Neural progenitor cell (in vitro differentiated cells): ENCODE measurements around the gene WBP1L. TPM values are rescaled to one million over a fixed set of nuclear protein-coding genes. Genes with fewer than 3 reads are reported as not detected.

Source experiments
- DNase-seq: peaks from one replicate; pipeline ENCODE4 v3.0.0-alpha.2; 2016; ENCODE audit warnings: low spot score
- H2AFZ ChIP-seq: fragments of 200-600 bp; sonication (generic); replicated peaks from 2 replicates; pipeline ENCODE4 v1.6.1; 2016; ENCODE audit warnings: antibody characterized with exemption
- H3F3A ChIP-seq: fragments of 200-600 bp; sonication (generic); 2 replicates; pipeline ENCODE4 v1.6.1; 2016; ENCODE audit warnings: antibody characterized with exemption, low read depth
- H3K27ac ChIP-seq: fragments of 200-600 bp; sonication (generic); 2 replicates; pipeline ENCODE4 v1.5.1; 2016; ENCODE audit warnings: mild to moderate bottlenecking
- H3K27me3 ChIP-seq: fragments of 200-600 bp; sonication (generic); 2 replicates; pipeline ENCODE4 v1.6.1; 2016; ENCODE audit warnings: mild to moderate bottlenecking, moderate library complexity
- H3K36me3 ChIP-seq: fragments of 200-600 bp; sonication (generic); 2 replicates; pipeline ENCODE4 v1.5.1; 2016
- H3K4me1 ChIP-seq: fragments of 200-600 bp; sonication (generic); 2 replicates; pipeline ENCODE4 v1.6.1; 2016; ENCODE audit warnings: mixed run types
- H3K4me2 ChIP-seq: fragments of 200-600 bp; sonication (generic); 2 replicates; pipeline ENCODE4 v1.6.1; 2016
- H3K4me3 ChIP-seq: fragments of 200-600 bp; sonication (generic); 2 replicates; pipeline ENCODE4 v1.5.1; 2016
- H3K79me2 ChIP-seq: fragments of 200-600 bp; sonication (generic); 2 replicates; pipeline ENCODE4 v1.6.1; 2016; ENCODE audit warnings: low read depth
- H3K9ac ChIP-seq: fragments of 200-600 bp; sonication (generic); 2 replicates; pipeline ENCODE4 v1.6.1; 2016
- H3K9me3 ChIP-seq: fragments of 200-600 bp; sonication (generic); 2 replicates; pipeline ENCODE4 v1.5.1; 2016; ENCODE audit warnings: low read depth
- H4K20me1 ChIP-seq: fragments of 200-600 bp; sonication (generic); 2 replicates; pipeline ENCODE4 v1.6.1; 2016; ENCODE audit warnings: low read depth
- H3K27ac Mint-ChIP-seq: 3 replicates; pipeline ENCODE4 v1.8.0; 2021; ENCODE audit warnings: mixed read lengths
- H3K27me3 Mint-ChIP-seq: 2 replicates; pipeline ENCODE4 v1.8.0; 2022; ENCODE audit warnings: low read depth, mild to moderate bottlenecking, inconsistent platforms, moderate library complexity, mixed read lengths; ENCODE audit not compliant: insufficient read depth
- H3K36me3 Mint-ChIP-seq: 3 replicates; pipeline ENCODE4 v1.8.0; 2021; ENCODE audit warnings: mixed read lengths
- H3K4me1 Mint-ChIP-seq: 3 replicates; pipeline ENCODE4 v1.8.0; 2021; ENCODE audit warnings: mixed read lengths
- H3K4me3 Mint-ChIP-seq: 3 replicates; pipeline ENCODE4 v1.8.0; 2021; ENCODE audit warnings: mild to moderate bottlenecking, moderate library complexity, mixed read lengths
- H3K9me3 Mint-ChIP-seq: 3 replicates; pipeline ENCODE4 v1.8.0; 2020; ENCODE audit warnings: mixed read lengths
- EZH2 ChIP-seq: fragments of 200-600 bp; sonication (generic); IDR thresholded peaks from 2 replicates; pipeline ENCODE4 v1.6.1; 2017; ENCODE audit warnings: antibody characterized with exemption, mild to moderate bottlenecking, moderate library complexity
- EZH2phosphoT487 ChIP-seq: fragments of 200-600 bp; sonication (generic); IDR thresholded peaks from 2 replicates; pipeline ENCODE4 v1.6.1; 2017; ENCODE audit warnings: antibody characterized with exemption
- total RNA-seq: library from RNA; depleted of rRNA; stranded (reverse); fragments of >200 nt; gene quantifications from 2 replicates; pipeline ENCODE4 v1.2.3, GENCODE V29; 2015; ENCODE audit warnings: low replicate concordance
- TF ChIP-seq, protein P1 (sequence below): fragments of 200-600 bp; sonication (generic); IDR thresholded peaks from 2 replicates; pipeline ENCODE4 v1.5.1; 2017; ENCODE audit warnings: antibody characterized with exemption, mild to moderate bottlenecking

WBP1L gene
- total RNA-seq, 1 donor from 2014 or later = 21.1 TPM

DNA sequence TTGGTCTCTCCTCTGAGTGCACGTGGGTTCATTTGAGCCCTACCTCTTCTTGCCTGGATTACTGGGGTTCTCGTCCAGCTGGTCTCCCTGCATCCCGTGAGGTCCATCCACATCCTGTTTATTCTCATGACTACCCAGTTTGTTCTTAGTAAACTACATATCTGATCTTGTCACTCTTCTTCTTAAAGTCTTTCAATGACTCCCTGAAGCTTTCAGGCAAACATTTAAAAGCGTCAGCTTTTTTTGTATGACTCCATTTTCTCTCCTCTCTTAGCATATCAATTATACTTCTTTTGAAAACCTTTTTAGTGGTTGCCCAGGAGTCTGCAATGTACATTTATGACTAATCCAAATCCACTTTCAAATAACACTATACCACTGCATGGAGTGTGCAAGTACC lies 21.8 kb upstream of the WBP1L start:
- H3K27me3 ChIP-seq = no peaks in the 10 kb centered on the region
- Mint-ChIP-seq H3K9me3 (no peaks in the 10 kb centered on the region), H3K27ac (no peak overlapping the region), H3K4me1 (peaks cover 30% of the 10 kb centered on the region), H3K27me3 (no peaks in the 10 kb centered on the region), H3K36me3 (peaks cover 17% of the 10 kb centered on the region), H3K4me3 (no peak overlapping the region)
- H3K79me2 ChIP-seq = peaks cover 83% of the 10 kb centered on the region
- no peak overlapping the region for H3K4me2 ChIP-seq
- peaks cover 19% of the 10 kb centered on the region for H4K20me1 ChIP-seq
- H3K36me3 ChIP-seq = peaks cover 8% of the 10 kb centered on the region
- no peak overlapping the region for H3K9ac ChIP-seq
- no peak overlapping the region for H2AFZ ChIP-seq
- no peak for DNase-seq
- TF ChIP-seq, protein P1, sequence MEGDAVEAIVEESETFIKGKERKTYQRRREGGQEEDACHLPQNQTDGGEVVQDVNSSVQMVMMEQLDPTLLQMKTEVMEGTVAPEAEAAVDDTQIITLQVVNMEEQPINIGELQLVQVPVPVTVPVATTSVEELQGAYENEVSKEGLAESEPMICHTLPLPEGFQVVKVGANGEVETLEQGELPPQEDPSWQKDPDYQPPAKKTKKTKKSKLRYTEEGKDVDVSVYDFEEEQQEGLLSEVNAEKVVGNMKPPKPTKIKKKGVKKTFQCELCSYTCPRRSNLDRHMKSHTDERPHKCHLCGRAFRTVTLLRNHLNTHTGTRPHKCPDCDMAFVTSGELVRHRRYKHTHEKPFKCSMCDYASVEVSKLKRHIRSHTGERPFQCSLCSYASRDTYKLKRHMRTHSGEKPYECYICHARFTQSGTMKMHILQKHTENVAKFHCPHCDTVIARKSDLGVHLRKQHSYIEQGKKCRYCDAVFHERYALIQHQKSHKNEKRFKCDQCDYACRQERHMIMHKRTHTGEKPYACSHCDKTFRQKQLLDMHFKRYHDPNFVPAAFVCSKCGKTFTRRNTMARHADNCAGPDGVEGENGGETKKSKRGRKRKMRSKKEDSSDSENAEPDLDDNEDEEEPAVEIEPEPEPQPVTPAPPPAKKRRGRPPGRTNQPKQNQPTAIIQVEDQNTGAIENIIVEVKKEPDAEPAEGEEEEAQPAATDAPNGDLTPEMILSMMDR = no peak
- TF ChIP-seq EZH2 (no peak), EZH2phosphoT487 (no peak)
- H3K27ac ChIP-seq = peak overlapping the region; percentile 29
- H3K4me1 ChIP-seq = peaks cover 15% of the 10 kb centered on the region
- no peaks in the 10 kb centered on the region for H3K9me3 ChIP-seq
- H3F3A ChIP-seq = peaks cover 23% of the 10 kb centered on the region
- H3K4me3 ChIP-seq = no peak overlapping the region

DNA sequence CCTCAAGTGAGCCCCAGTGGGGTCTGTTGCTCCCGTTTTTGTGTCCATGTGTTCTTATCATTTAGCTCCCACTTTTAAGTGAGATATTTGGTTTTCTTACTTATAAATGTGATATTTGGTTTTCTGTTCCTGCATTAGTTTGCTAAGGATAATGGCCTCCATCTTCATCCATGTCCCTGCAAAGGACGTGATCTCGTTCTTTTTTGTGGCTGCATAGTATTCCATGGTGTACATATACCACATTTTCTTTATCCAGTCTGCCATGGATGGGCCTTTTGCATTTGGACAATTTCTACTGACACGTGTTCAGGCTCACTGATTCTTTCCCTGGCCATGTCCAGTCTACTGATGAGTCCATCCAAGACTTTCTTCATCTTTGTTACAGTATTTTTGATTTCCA lies 19.8 kb upstream of the WBP1L start:
- H3K4me3 Mint-ChIP-seq = peak overlapping the region; percentile 12
- H3K9me3 ChIP-seq = no peaks in the 10 kb centered on the region
- DNase-seq = no peak
- no peak overlapping the region for H3K9ac ChIP-seq
- H3K4me2 ChIP-seq = no peak overlapping the region
- H3K9me3 Mint-ChIP-seq = no peaks in the 10 kb centered on the region
- no peak overlapping the region for H3K4me3 ChIP-seq
- H3K27ac ChIP-seq = no peak overlapping the region
- TF ChIP-seq, protein P1 = no peak
- TF ChIP-seq EZH2phosphoT487 = no peak
- no peak for TF ChIP-seq EZH2
- peaks cover 5% of the 10 kb centered on the region for H4K20me1 ChIP-seq
- peaks cover 4% of the 10 kb centered on the region for H3K4me1 ChIP-seq
- H3K36me3 Mint-ChIP-seq = peaks cover 20% of the 10 kb centered on the region
- no peaks in the 10 kb centered on the region for H3K27me3 ChIP-seq
- H2AFZ ChIP-seq = no peak overlapping the region
- H3K27me3 Mint-ChIP-seq = no peaks in the 10 kb centered on the region
- peaks cover 18% of the 10 kb centered on the region for H3F3A ChIP-seq
- peaks cover 62% of the 10 kb centered on the region for H3K79me2 ChIP-seq
- peaks cover 8% of the 10 kb centered on the region for H3K36me3 ChIP-seq
- H3K27ac Mint-ChIP-seq = peak overlapping the region; percentile 21
- peaks cover 13% of the 10 kb centered on the region for H3K4me1 Mint-ChIP-seq

DNA sequence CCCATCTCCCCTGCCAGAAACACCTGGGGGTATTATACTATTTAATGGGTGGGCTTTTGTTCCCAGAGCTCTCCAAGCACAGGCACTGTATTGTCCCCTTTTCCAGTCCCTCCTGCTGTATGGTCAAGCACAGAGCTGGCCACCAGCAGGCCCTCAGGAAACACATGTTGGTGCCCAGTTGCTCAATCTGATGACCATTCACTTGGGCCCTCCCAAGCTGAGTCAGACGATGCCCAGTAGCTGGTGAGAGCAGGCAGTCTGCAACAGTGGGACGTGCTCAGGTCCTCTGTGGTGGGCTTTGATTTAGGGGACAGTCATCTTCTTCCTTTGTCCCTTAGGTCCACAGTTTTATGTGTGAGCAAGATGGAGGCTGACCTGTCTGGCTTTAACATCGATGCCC lies 17.5 kb upstream of the WBP1L start:
- Mint-ChIP-seq H3K4me3 (no peak overlapping the region), H3K27me3 (no peaks in the 10 kb centered on the region), H3K4me1 (peaks cover 3% of the 10 kb centered on the region), H3K27ac (no peak overlapping the region), H3K9me3 (no peaks in the 10 kb centered on the region), H3K36me3 (peaks cover 16% of the 10 kb centered on the region)
- H3K4me2 ChIP-seq = no peak overlapping the region
- H3K4me1 ChIP-seq = no peaks in the 10 kb centered on the region
- peaks cover 5% of the 10 kb centered on the region for H4K20me1 ChIP-seq
- no peaks in the 10 kb centered on the region for H3K27me3 ChIP-seq
- H3K36me3 ChIP-seq = peaks cover 8% of the 10 kb centered on the region
- no peaks in the 10 kb centered on the region for H3K9me3 ChIP-seq
- H3K9ac ChIP-seq = no peak overlapping the region
- peaks cover 39% of the 10 kb centered on the region for H3K79me2 ChIP-seq
- H2AFZ ChIP-seq = no peak overlapping the region
- peaks cover 15% of the 10 kb centered on the region for H3F3A ChIP-seq
- no peak overlapping the region for H3K27ac ChIP-seq
- H3K4me3 ChIP-seq = no peak overlapping the region
- DNase-seq = no peak
- TF ChIP-seq EZH2phosphoT487 (no peak), EZH2 (no peak)
- TF ChIP-seq, protein P1 = no peak
